GM19193 (cell line): Measurements from ENCODE around the gene CHD9NB.

ENCODE experiments used
- POLR2A ChIP-seq: IDR thresholded peaks from 4 replicates; pipeline ENCODE4 v1.6.1; 2011; ENCODE audit not compliant: insufficient read depth, insufficient read length; ENCODE audit errors: extremely low read depth

CHD9NB gene

GRCh38 chr16:53089434-53090285 lies 37.0 kb upstream of the CHD9NB start:
- TF ChIP-seq POLR2A, result no peak

GRCh38 chr16:53087101-53087500 lies 34.4 kb upstream of the CHD9NB start:
- TF ChIP-seq POLR2A, result no peak

- no peak for TF ChIP-seq POLR2A
Observed at GRCh38 chr16:53085931-53086421, 33.3 kb upstream of the CHD9NB start.

- no peak for TF ChIP-seq POLR2A
Observed at GRCh38 chr16:53085369-53085843, 32.7 kb upstream of the CHD9NB start.

GRCh38 chr16:53084746-53085334 lies 32.1 kb upstream of the CHD9NB start:
- no peak for TF ChIP-seq POLR2A

GRCh38 chr16:53084141-53084541 lies 31.4 kb upstream of the CHD9NB start:
- no peak for TF ChIP-seq POLR2A

- no peak for TF ChIP-seq POLR2A
Observed at GRCh38 chr16:53083119-53083518, 30.4 kb upstream of the CHD9NB start.

GRCh38 chr16:53082509-53082908 lies 29.8 kb upstream of the CHD9NB start:
- TF ChIP-seq POLR2A, result no peak

GRCh38 chr16:53081686-53082407 lies 29.1 kb upstream of the CHD9NB start:
- TF ChIP-seq POLR2A, result no peak

- no peak for TF ChIP-seq POLR2A
Observed at GRCh38 chr16:53081032-53081424, 28.3 kb upstream of the CHD9NB start.

GRCh38 chr16:53080345-53081031 lies 27.8 kb upstream of the CHD9NB start:
- no peak for TF ChIP-seq POLR2A

- no peak for TF ChIP-seq POLR2A
Observed at GRCh38 chr16:53078765-53079485, 26.2 kb upstream of the CHD9NB start.

GRCh38 chr16:53078247-53078646 lies 25.6 kb upstream of the CHD9NB start:
- TF ChIP-seq POLR2A, result no peak

GRCh38 chr16:53073022-53073421 lies 20.3 kb upstream of the CHD9NB start:
- no peak for TF ChIP-seq POLR2A
